ENCODE results near the gene GPR148. TPM values are rescaled to one million over a fixed set of nuclear protein-coding genes. Genes with fewer than 3 reads are reported as not detected.

Gene GPR148
- total RNA-seq, 6 donors from 2014 or later: not detected

- DNase-seq: no peak
These were observed 32.2 kb downstream of the GPR148 start for GRCh38 chr2:130760754-130761751.

GRCh38 chr2:130762031-130762909 is 33.4 kb downstream of the GPR148 start:
- DNase-seq (peak in 1 of 2 donors; percentile 73), ATAC-seq (ENCODE audit: low FRiP score in 2 of 2) (no peak)
- 84 to 93% methylated on average over 3 to 31 of the region's 37 CpGs for WGBS, 2 donors
- no peak overlapping the region for H3K27ac ChIP-seq
- TF ChIP-seq, protein P1, sequence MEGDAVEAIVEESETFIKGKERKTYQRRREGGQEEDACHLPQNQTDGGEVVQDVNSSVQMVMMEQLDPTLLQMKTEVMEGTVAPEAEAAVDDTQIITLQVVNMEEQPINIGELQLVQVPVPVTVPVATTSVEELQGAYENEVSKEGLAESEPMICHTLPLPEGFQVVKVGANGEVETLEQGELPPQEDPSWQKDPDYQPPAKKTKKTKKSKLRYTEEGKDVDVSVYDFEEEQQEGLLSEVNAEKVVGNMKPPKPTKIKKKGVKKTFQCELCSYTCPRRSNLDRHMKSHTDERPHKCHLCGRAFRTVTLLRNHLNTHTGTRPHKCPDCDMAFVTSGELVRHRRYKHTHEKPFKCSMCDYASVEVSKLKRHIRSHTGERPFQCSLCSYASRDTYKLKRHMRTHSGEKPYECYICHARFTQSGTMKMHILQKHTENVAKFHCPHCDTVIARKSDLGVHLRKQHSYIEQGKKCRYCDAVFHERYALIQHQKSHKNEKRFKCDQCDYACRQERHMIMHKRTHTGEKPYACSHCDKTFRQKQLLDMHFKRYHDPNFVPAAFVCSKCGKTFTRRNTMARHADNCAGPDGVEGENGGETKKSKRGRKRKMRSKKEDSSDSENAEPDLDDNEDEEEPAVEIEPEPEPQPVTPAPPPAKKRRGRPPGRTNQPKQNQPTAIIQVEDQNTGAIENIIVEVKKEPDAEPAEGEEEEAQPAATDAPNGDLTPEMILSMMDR (IDR thresholded peaks at IDR 0.05): no peak
- TF ChIP-seq EP300 (IDR thresholded peaks at IDR 0.05): no peak
- TF ChIP-seq POLR2AphosphoS5 (IDR thresholded peaks at IDR 0.05): no peak
- TF ChIP-seq POLR2A (IDR thresholded peaks at IDR 0.05): no peak
- H3K9me3 ChIP-seq: no peaks in the 10 kb centered on the region
- peaks cover 0 to 4% (median 0%) of the 10 kb centered on the region in 4 donors for H3K27me3 ChIP-seq
- no peak overlapping the region for H3K4me3 ChIP-seq
- no peaks in the 10 kb centered on the region for H3K4me1 ChIP-seq
- H3K36me3 ChIP-seq: no peaks in the 10 kb centered on the region

More at GRCh38 chr2:130760754-130761751, 32.2 kb downstream of the GPR148 start:
- no peak for TF ChIP-seq POLR2AphosphoS5 (IDR thresholded peaks at IDR 0.05)
- TF ChIP-seq, protein P1 (IDR thresholded peaks at IDR 0.05): no peak
- TF ChIP-seq POLR2A (IDR thresholded peaks at IDR 0.05): no peak
- no peak for TF ChIP-seq EP300 (IDR thresholded peaks at IDR 0.05)
- Histone ChIP-seq H3K27ac (no peak overlapping the region), H3K36me3 (no peaks in the 10 kb centered on the region), H3K27me3 (peaks cover 0 to 13% (median 5%) of the 10 kb centered on the region in 4 donors), H3K4me3 (no peak overlapping the region), H3K4me1 (peaks cover 0 to 4% (median 2%) of the 10 kb centered on the region in 4 donors), H3K9me3 (no peaks in the 10 kb centered on the region)
- ATAC-seq (ENCODE audit: low FRiP score in 2 of 2): no peak
- 68 to 75% methylated on average over 10 to 14 of the region's 14 CpGs for WGBS, 2 donors

- H3K9me3 ChIP-seq: no peaks in the 10 kb centered on the region
- no peak overlapping the region for H3K4me3 ChIP-seq
- no peaks in the 10 kb centered on the region for H3K36me3 ChIP-seq
- H3K4me1 ChIP-seq: no peaks in the 10 kb centered on the region
- no peak for TF ChIP-seq POLR2A (IDR thresholded peaks at IDR 0.05)
- no peaks in the 10 kb centered on the region for H3K27me3 ChIP-seq
- 75 to 92% methylated on average over 8 to 13 of the region's 22 CpGs for WGBS, 2 donors
- ATAC-seq (ENCODE audit: low FRiP score in 2 of 2) (no peak), DNase-seq (peak in 1 of 2 donors; percentile 58)
- no peak overlapping the region for H3K27ac ChIP-seq
These were observed 34.1 kb downstream of the GPR148 start for GRCh38 chr2:130762910-130763385.

DNA sequence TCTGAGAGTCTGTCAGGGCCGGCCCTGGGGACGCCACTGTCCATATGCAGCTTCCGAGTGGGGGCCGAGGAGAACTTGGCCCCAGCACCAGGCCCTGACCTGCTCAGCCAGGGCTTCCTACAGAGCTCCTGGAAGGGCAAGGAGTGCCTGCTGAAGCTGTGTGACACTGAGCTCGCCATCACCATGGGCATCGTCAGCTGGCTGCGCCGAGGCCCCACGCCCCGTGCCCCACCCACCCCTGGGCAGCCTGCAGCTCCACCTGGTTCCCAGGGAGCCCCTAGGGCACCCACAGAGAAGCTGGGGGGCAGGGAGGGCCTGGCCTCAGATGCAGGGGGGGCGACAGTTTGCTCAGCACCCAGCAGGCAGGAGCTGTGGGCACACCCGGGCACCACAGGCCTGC is 34.5 kb downstream of the GPR148 start:
- Histone ChIP-seq H3K27ac (no peak overlapping the region), H3K36me3 (no peaks in the 10 kb centered on the region), H3K4me3 (no peak overlapping the region), H3K9me3 (no peaks in the 10 kb centered on the region), H3K27me3 (no peaks in the 10 kb centered on the region), H3K4me1 (no peaks in the 10 kb centered on the region)
- 85% methylated on average over 6 of the region's 12 CpGs; no CpG with 5 or more reads in 1 of the 2 donors for WGBS, 2 donors
- peak in 1 of 2 donors; percentile 59 for DNase-seq
- TF ChIP-seq POLR2A (IDR thresholded peaks at IDR 0.05): no peak
- TF ChIP-seq, protein P1 (IDR thresholded peaks at IDR 0.05): no peak
- no peak for TF ChIP-seq EP300 (IDR thresholded peaks at IDR 0.05)
- TF ChIP-seq POLR2AphosphoS5 (IDR thresholded peaks at IDR 0.05): no peak
- no peak for ATAC-seq (ENCODE audit: low FRiP score in 2 of 2)
